ENCODE measurements around the gene TRAPPC12.
"Not testable (repeated sequence)": the region's sequence is repeated elsewhere in the genome, so short reads cannot be mapped to it uniquely, and the experiment has no call there.

The TRAPPC12 gene

DNA sequence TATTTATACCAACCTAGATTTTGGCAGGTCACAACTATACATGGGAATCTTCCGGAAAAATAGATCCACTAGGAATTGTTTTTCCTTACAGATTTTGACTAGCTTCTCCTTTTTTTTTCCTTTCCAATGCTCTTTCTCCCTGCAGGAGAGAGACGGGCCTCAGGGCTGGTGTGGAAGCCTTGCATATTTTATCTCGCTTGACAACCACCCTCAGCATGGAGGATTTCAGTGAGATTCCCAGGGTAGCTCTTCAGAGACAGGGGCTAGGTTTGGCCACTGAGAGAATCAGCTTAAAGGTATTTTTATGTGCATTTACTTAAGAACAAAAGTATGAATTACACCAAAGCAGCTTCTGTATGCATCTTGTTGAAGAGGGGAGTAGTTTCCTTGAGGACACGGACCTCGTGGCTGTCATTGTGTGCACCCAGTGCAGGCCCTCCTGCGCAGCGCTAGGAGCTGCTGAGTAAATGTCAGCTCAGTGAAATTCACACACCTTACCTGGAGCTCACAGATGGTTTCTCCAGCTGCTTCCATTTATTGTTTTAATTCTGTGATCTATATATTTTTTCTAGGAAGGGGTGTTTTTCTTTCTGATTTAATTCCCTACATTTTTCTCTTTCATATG lies 54.4 kb downstream of the TRAPPC12 start:
- no peak for DNase-seq

DNA sequence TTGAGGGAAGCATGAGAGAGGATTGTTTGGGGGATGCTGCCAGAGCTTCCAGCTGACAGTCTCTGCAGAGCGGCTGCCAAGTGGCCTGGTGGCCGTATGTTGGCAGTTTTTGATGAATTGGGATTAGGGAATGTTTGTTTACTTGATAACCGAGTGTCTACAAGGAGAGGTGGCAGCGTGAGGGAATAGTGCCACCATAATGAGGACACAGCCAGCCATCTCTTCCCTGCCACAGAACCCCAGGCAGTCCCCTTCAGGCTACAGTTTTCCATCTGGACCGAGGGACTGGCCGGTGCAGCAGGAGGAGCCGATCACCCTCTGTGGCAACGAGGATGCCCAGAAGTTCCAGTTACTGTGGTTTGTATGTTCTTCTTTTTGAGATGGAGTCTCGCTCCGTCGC lies 55.2 kb downstream of the TRAPPC12 start:
- no peak for DNase-seq

GRCh38 chr2:3435445-3435844 lies 56.0 kb downstream of the TRAPPC12 start:
- DNase-seq = no peak

DNA sequence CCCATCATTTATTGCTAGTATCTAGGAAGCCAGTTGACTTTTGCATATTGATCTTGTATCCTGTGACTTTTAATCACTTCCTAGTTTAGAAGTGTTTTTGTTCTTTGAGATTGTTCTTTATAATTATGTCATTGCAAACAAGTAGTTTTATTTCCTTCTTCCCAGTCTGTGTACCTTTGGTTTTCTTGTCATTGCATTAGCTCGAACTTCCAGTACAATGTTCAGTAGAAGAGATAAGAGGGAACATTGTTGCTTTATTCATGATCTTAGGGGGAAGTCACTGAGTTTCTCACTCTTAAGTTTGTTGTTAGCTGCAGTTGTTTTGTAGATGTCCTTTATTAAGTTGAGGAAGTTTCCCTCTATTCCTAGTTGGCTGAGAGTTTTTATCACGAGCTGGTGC lies 61.0 kb downstream of the TRAPPC12 start:
- no peak for DNase-seq

DNA sequence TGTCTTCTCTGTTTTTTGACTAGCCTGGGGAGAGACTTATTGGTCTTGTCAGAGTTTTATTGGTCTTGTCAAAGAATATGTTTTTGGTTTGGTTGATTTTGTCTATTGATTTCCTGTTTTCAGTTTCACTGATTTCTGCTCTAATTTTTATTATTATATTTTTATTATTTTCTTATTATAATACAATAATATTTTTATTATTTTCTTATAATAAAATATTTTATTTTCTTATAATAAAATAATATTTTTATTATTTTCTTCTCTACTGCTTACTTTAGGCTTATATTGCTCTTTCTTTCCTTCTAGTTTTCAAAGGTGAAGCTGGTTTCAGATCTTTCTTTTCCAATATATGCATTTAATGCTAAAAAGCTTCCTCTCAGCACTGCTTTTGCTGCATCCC lies 62.0 kb downstream of the TRAPPC12 start:
- DNase-seq = no peak

GRCh38 chr2:3442185-3442584 lies 62.7 kb downstream of the TRAPPC12 start:
- no peak for DNase-seq

GRCh38 chr2:3443083-3443482 lies 63.6 kb downstream of the TRAPPC12 start:
- DNase-seq = no peak

DNA sequence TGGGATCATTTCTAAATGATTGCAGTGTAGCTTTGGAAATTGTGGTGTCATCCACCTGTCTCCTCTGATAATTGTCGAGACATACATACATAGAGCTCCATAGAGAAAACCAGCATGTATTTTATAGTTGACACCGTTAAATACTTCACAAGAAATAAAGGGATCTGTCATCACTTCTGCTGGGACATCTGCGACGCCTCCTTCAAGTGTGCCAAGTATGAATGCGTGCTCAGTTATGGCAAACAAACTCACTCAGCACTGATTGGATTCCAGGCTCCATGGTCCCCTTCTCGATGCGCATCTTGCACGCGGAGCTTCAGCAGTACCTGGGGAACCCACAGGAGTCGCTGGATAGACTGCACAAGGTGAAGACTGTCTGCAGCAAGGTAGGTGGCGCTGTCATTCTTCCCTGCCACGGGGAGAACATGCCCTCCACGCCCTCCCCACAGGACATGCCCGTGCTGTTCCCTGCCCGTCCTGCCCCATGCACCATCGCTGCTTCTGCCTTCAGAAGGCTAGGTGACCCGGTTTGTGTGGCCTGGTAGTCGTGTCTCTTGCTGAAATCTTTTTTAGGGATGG lies 64.1 kb downstream of the TRAPPC12 start:
- no peak for DNase-seq

- no peak for DNase-seq
Measured at GRCh38 chr2:3445891-3446290, 66.4 kb downstream of the TRAPPC12 start.

GRCh38 chr2:3446381-3446780 lies 66.9 kb downstream of the TRAPPC12 start:
- DNase-seq = no peak

GRCh38 chr2:3447186-3447585 lies 67.7 kb downstream of the TRAPPC12 start:
- DNase-seq = not testable (repeated sequence)

- DNase-seq = no peak
Measured at GRCh38 chr2:3447789-3448317, 68.4 kb downstream of the TRAPPC12 start.

DNA sequence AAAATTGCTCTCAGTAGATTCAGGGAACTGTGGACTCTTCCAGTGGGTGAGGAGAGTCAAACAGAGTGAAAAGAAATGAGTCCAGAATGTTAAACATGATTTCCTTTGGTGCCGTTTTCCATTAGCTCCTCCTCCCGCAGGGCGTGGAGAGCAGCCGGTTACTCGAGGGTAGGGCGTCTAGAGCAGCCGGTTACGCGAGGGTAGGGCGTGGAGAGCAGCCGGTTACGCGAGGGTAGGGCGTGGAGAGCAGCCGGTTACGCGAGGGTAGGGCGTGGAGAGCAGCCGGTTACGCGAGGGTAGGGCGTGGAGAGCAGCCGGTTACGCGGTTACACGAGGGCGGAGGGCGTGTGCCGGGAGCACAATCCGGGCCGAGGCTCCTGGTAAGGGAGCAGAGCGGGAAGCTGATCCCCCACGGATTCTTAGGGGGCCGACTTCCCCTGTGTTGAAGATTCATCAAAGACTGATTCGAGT lies 69.0 kb downstream of the TRAPPC12 start:
- DNase-seq = not testable (repeated sequence)

- DNase-seq = no peak
Measured at GRCh38 chr2:3449086-3449485, 69.6 kb downstream of the TRAPPC12 start.

- DNase-seq = no peak
Measured at GRCh38 chr2:3449936-3450335, 70.4 kb downstream of the TRAPPC12 start.

- no peak for DNase-seq
Measured at GRCh38 chr2:3450385-3451010, 71.0 kb downstream of the TRAPPC12 start.

DNA sequence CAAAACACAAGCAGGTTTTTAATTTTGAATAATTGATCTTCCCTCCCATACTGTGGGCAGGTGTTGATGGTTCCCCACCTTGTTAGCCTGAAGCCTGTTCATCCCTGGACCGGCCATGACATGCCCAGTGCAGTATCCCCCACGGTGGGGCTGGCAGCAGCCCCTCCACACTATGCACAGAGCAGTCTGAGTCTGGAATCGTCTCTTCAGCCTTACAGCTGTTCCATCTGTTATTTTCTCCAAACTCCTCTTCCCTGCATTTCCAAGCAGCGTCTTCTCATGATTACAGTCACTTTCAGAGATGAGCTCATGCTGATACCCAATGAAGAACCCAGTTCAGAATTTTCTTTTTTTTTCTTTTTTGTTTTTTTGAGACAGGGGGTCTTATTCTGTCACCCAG lies 71.7 kb downstream of the TRAPPC12 start:
- DNase-seq = no peak

DNA sequence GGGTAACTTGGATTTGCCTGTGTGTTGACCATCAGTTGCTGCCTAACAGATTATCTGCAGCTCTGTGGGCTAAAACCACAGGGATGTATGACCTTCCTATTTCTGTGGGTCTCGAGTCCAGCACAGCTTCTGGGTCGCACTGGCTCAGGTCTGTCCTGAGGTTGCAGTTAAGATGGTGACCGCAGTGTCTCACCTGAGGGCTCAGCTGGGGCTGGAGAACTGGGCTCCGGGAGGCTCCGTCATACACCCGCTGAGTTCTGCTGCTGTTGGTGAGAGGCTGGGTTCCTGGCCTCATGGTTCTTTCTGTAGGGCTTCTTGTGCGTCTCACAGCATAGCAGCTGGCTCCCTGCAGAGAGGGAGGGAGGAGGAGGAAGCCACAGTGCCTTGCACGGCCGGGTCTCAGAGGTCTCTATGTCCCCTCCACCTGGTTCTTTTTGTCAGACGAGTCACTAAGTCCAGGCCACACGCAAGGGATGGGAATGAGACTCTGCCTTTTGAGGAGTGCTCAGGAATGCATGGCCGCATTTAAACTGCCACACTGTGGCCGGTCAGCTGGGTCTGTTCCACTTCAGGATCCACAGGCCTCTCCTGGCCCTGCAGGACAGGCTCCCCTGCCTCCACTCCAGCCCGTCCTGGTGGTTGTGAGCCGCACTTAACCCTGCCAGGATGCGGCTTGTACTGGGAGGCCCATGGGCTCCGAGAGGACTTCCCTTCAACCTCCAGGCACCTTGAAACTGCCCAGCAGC lies 72.6 kb downstream of the TRAPPC12 start:
- DNase-seq = no peak

DNA sequence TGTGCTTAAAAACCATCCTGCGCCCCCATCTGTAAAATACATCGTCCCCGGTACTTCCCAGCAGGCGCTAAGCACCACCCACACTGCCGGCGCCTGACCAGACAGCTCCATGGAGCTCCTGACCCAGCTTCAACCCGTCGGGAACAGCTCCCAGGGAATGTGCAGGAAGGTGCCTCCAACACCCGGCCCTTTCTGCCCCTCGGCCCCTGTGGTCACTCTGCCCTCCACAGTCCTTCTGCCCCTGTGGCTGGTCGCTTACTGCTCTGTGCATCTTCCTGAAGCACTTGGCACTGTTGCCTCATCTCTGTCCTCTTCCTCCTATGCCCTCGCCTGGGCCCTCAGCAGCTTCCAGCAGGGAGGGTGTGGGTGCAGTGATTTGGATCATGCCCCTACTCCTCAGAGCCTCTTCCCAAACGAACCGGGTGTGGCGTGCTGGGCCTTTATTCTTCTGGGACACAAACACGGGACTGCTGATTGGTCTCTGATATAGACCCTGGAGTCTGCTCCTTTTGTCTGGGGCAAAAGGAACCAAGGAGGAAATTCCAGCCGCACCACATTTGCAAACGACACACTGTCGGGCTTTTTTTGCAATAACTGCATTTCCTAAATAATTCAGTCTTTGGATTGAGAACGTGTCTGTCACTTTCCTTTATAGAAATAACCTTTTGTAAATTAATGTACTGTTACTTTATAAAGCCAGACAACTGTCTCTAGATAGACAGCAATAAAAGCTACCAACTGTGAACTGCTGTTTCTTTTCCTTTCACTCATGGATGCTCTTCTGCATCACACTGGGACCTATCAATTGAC lies 73.9 kb downstream of the TRAPPC12 start:
- DNase-seq = no peak

DNA sequence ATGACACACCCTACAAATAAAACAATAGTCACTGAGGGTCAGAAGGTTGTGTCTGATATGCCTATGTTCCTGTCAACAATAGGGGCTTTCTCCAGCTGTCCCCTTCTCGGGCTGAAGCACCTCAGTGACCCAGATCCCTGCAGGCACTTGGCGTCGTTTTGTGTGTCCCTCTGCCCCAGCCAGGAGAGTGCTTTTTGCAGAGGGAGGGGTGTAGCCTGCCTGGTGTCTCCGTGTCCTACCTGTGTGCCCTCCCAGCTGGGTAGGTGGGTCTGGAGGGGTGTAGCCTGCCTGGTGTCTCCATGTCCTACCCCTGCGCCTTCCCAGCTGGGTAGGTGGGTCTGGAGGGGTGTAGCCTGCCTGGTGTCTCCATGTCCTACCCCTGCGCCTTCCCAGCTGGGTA lies 74.5 kb downstream of the TRAPPC12 start:
- DNase-seq = not testable (repeated sequence)

- DNase-seq = no peak
Measured at GRCh38 chr2:3454802-3455201, 75.3 kb downstream of the TRAPPC12 start.

- DNase-seq = no peak
Measured at GRCh38 chr2:3456125-3456524, 76.6 kb downstream of the TRAPPC12 start.
